ENCODE results near the gene NPIPB8.

DNA sequence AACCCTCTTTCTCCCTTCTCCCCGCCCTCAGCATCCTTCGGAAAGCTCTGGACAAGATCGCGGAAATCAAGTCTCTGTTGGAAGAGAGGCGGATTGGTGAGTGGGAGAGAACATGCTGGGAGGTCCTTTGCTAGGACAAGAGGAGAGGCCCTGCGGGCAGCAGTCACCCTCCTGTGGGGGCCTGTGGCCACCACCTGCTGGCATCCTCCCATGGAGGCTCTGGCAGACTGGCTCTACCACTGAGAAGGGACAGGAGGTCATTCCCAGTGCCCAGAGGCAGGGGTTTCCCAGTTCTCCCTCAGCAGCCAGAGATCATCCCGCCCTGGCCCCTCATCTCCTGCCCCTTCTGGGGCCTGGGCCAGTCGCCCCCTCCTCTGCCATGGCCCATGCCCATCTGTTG lies 48.8 kb upstream of the NPIPB8 start:
- TF ChIP-seq, protein P1, sequence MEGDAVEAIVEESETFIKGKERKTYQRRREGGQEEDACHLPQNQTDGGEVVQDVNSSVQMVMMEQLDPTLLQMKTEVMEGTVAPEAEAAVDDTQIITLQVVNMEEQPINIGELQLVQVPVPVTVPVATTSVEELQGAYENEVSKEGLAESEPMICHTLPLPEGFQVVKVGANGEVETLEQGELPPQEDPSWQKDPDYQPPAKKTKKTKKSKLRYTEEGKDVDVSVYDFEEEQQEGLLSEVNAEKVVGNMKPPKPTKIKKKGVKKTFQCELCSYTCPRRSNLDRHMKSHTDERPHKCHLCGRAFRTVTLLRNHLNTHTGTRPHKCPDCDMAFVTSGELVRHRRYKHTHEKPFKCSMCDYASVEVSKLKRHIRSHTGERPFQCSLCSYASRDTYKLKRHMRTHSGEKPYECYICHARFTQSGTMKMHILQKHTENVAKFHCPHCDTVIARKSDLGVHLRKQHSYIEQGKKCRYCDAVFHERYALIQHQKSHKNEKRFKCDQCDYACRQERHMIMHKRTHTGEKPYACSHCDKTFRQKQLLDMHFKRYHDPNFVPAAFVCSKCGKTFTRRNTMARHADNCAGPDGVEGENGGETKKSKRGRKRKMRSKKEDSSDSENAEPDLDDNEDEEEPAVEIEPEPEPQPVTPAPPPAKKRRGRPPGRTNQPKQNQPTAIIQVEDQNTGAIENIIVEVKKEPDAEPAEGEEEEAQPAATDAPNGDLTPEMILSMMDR (IDR thresholded peaks at IDR 0.05) = no peak
- no peak for TF ChIP-seq POLR2A (IDR thresholded peaks at IDR 0.05)

Data from uterus (tissue), 2 donors.